Stimulated activated CD8-positive, alpha-beta memory T cell treated with anti-CD3 and anti-CD28 coated beads, Interleukin-12 subunit alpha, Interleukin-12 subunit beta, amount 100 ng/mL, for 24 hours (primary cell): ENCODE measurements around the gene GALNT11.

Experiments used
- DNase-seq: peaks from one replicate; pipeline ENCODE4 v3.0.0-alpha.2; 2020; ENCODE audit errors: extremely low read depth

Gene GALNT11

GRCh38 chr7:152117356-152117755 lies 91.9 kb downstream of the GALNT11 start:
- DNase-seq: no peak

GRCh38 chr7:152120210-152120609 lies 94.7 kb downstream of the GALNT11 start:
- DNase-seq: no peak

- no peak for DNase-seq
Measured at GRCh38 chr7:152120776-152121175, 95.3 kb downstream of the GALNT11 start.

- no peak for DNase-seq
Measured at GRCh38 chr7:152121432-152121831, 96.0 kb downstream of the GALNT11 start.

GRCh38 chr7:152122540-152122939 lies 97.1 kb downstream of the GALNT11 start:
- no peak for DNase-seq

- DNase-seq: no peak
Measured at GRCh38 chr7:152126741-152127140, 101.3 kb downstream of the GALNT11 start.

GRCh38 chr7:152127229-152127628 lies 101.8 kb downstream of the GALNT11 start:
- DNase-seq: no peak

- DNase-seq: no peak
Measured at GRCh38 chr7:152128252-152128651, 102.8 kb downstream of the GALNT11 start.

- DNase-seq: no peak
Measured at GRCh38 chr7:152128741-152129461, 103.4 kb downstream of the GALNT11 start.

GRCh38 chr7:152129682-152130081 lies 104.2 kb downstream of the GALNT11 start:
- DNase-seq: no peak

GRCh38 chr7:152130658-152131590 lies 105.5 kb downstream of the GALNT11 start:
- DNase-seq: no peak

GRCh38 chr7:152131981-152132494 lies 106.6 kb downstream of the GALNT11 start:
- DNase-seq: no peak

GRCh38 chr7:152132812-152133211 lies 107.3 kb downstream of the GALNT11 start:
- DNase-seq: no peak

GRCh38 chr7:152133804-152134203 lies 108.3 kb downstream of the GALNT11 start:
- DNase-seq: no peak

GRCh38 chr7:152136686-152137085 lies 111.2 kb downstream of the GALNT11 start:
- DNase-seq: no peak

- DNase-seq: no peak
Measured at GRCh38 chr7:152137476-152138025, 112.1 kb downstream of the GALNT11 start.

- DNase-seq: no peak
Measured at GRCh38 chr7:152140067-152140466, 114.6 kb downstream of the GALNT11 start.

- no peak for DNase-seq
Measured at GRCh38 chr7:152140560-152140959, 115.1 kb downstream of the GALNT11 start.

GRCh38 chr7:152142976-152143595 lies 117.6 kb downstream of the GALNT11 start:
- DNase-seq: no peak

- no peak for DNase-seq
Measured at GRCh38 chr7:152144557-152145245, 119.2 kb downstream of the GALNT11 start.

- no peak for DNase-seq
Measured at GRCh38 chr7:152145853-152146466, 120.5 kb downstream of the GALNT11 start.
